Measurements from ENCODE around the gene RIPOR2. TPM values are rescaled to one million over a fixed set of nuclear protein-coding genes. Genes with fewer than 3 reads are reported as not detected.
"Not testable (repeated sequence)": the region's sequence is repeated elsewhere in the genome, so short reads cannot be mapped to it uniquely, and the experiment has no call there.

Gene RIPOR2
- total RNA-seq, 1 experiment from 2014 or later: not detected

GRCh38 chr6:24960991-24961475 is 25.3 kb upstream of the RIPOR2 start:
- DNase-seq (ENCODE audit: low spot score): no peak
- in situ Hi-C loops (cut with HindIII; ENCODE audit: low sequenced_read_pairs): no loop called here

- in situ Hi-C loops (cut with HindIII; ENCODE audit: low sequenced_read_pairs): no loop called here
- DNase-seq (ENCODE audit: low spot score): no peak
Measured at GRCh38 chr6:24959319-24959718, 23.6 kb upstream of the RIPOR2 start.

- DNase-seq (ENCODE audit: low spot score): no peak
- in situ Hi-C loops (cut with HindIII; ENCODE audit: low sequenced_read_pairs): no loop called here
Measured at GRCh38 chr6:24957199-24957598, 21.4 kb upstream of the RIPOR2 start.

GRCh38 chr6:24953726-24954125 is 18.0 kb upstream of the RIPOR2 start:
- in situ Hi-C loops (cut with HindIII; ENCODE audit: low sequenced_read_pairs): no loop called here
- no peak for DNase-seq (ENCODE audit: low spot score)

GRCh38 chr6:24951811-24952299 is 16.1 kb upstream of the RIPOR2 start:
- no peak for DNase-seq (ENCODE audit: low spot score)
- in situ Hi-C loops (cut with HindIII; ENCODE audit: low sequenced_read_pairs): no loop called here

- no peak for DNase-seq (ENCODE audit: low spot score)
- in situ Hi-C loops (cut with HindIII; ENCODE audit: low sequenced_read_pairs): no loop called here
Measured at GRCh38 chr6:24950218-24950941, 14.6 kb upstream of the RIPOR2 start.

- no peak for DNase-seq (ENCODE audit: low spot score)
- in situ Hi-C loops (cut with HindIII; ENCODE audit: low sequenced_read_pairs): no loop called here
Measured at GRCh38 chr6:24949020-24949569, 13.3 kb upstream of the RIPOR2 start.

- in situ Hi-C loops (cut with HindIII; ENCODE audit: low sequenced_read_pairs); DNase-seq (ENCODE audit: low spot score): not testable (repeated sequence)
Measured at GRCh38 chr6:24948261-24948660, 12.5 kb upstream of the RIPOR2 start.

GRCh38 chr6:24947636-24948035 is 11.9 kb upstream of the RIPOR2 start:
- DNase-seq (ENCODE audit: low spot score): no peak
- in situ Hi-C loops (cut with HindIII; ENCODE audit: low sequenced_read_pairs): no loop called here

GRCh38 chr6:24945054-24945453 is 9.3 kb upstream of the RIPOR2 start:
- no peak for DNase-seq (ENCODE audit: low spot score)
- in situ Hi-C loops (cut with HindIII; ENCODE audit: low sequenced_read_pairs): no loop called here

GRCh38 chr6:24943774-24944173 is 8.0 kb upstream of the RIPOR2 start:
- in situ Hi-C loops (cut with HindIII; ENCODE audit: low sequenced_read_pairs): no loop called here
- no peak for DNase-seq (ENCODE audit: low spot score)

- in situ Hi-C loops (cut with HindIII; ENCODE audit: low sequenced_read_pairs): no loop called here
Measured at GRCh38 chr6:24940311-24940917, 4.7 kb upstream of the RIPOR2 start.

GRCh38 chr6:24936641-24937317 is 1.0 kb upstream of the RIPOR2 start:
- in situ Hi-C loops (cut with HindIII; ENCODE audit: low sequenced_read_pairs): no loop called here
- DNase-seq (ENCODE audit: low spot score): no peak

More at GRCh38 chr6:24940311-24940917, 4.7 kb upstream of the RIPOR2 start:
- DNase-seq (ENCODE audit: low spot score): no peak

GRCh38 chr6:24933868-24934401 is 1.8 kb downstream of the RIPOR2 start:
- DNase-seq (ENCODE audit: low spot score): no peak
- in situ Hi-C loops (cut with HindIII; ENCODE audit: low sequenced_read_pairs): no loop called here

- in situ Hi-C loops (cut with HindIII; ENCODE audit: low sequenced_read_pairs): no loop called here
- no peak for DNase-seq (ENCODE audit: low spot score)
Measured at GRCh38 chr6:24933266-24933665, 2.5 kb downstream of the RIPOR2 start.

GRCh38 chr6:24932832-24933231 is 2.9 kb downstream of the RIPOR2 start:
- no peak for DNase-seq (ENCODE audit: low spot score)
- in situ Hi-C loops (cut with HindIII; ENCODE audit: low sequenced_read_pairs): no loop called here

GRCh38 chr6:24931718-24932691 is 3.8 kb downstream of the RIPOR2 start:
- no peak for DNase-seq (ENCODE audit: low spot score)
- in situ Hi-C loops (cut with HindIII; ENCODE audit: low sequenced_read_pairs): no loop called here

GRCh38 chr6:24931296-24931695 is 4.5 kb downstream of the RIPOR2 start:
- DNase-seq (ENCODE audit: low spot score): no peak
- in situ Hi-C loops (cut with HindIII; ENCODE audit: low sequenced_read_pairs): no loop called here
